ENCODE measurements around the gene ACD. TPM values are rescaled to one million over a fixed set of nuclear protein-coding genes. Genes with fewer than 3 reads are reported as not detected.
"Not testable (repeated sequence)": the region's sequence is repeated elsewhere in the genome, so short reads cannot be mapped to it uniquely, and the experiment has no call there.

Gene ACD
- total and polyA plus RNA-seq, 12 donors: 6.9 to 15.0 (median 8.6) TPM

DNA sequence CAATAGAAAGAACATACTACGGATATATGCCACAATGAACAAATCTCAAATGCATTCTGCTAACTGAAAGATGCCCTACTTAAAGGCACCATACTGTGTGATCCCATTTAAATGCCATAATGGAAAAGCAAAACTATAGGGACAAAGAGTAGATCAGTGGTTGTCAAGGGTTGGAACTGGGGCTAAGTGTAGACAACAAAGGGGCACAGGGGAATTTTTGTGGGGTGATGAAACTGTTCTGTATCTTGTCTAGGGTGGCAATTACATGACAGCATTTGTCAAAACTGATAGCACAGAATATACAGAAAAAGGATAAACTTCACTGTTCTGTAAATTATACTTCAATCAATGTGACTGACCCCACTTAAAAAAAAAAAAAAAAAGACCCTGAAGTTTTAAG, 41.4 kb upstream of the ACD start:
- Histone ChIP-seq H3K27me3 (no peaks in the 10 kb centered on the region), H3K4me3 (no peak overlapping the region), H3K27ac (no peak overlapping the region), H3K4me1 (peaks cover 0 to 20% (median 11%) of the 10 kb centered on the region in 9 donors), H3K9me3 (peaks cover 0 to 11% (median 0%) of the 10 kb centered on the region in 11 donors), H3K36me3 (peaks cover 0 to 29% (median 0%) of the 10 kb centered on the region in 9 donors)
- ATAC-seq (no peak), DNase-seq (no peak)
- 94 to 96% methylated on average over 1 of the region's 1 CpG for WGBS, 2 donors
- intact Hi-C loops (cut with DNase I): no loop called here
- TF ChIP-seq, protein P1, sequence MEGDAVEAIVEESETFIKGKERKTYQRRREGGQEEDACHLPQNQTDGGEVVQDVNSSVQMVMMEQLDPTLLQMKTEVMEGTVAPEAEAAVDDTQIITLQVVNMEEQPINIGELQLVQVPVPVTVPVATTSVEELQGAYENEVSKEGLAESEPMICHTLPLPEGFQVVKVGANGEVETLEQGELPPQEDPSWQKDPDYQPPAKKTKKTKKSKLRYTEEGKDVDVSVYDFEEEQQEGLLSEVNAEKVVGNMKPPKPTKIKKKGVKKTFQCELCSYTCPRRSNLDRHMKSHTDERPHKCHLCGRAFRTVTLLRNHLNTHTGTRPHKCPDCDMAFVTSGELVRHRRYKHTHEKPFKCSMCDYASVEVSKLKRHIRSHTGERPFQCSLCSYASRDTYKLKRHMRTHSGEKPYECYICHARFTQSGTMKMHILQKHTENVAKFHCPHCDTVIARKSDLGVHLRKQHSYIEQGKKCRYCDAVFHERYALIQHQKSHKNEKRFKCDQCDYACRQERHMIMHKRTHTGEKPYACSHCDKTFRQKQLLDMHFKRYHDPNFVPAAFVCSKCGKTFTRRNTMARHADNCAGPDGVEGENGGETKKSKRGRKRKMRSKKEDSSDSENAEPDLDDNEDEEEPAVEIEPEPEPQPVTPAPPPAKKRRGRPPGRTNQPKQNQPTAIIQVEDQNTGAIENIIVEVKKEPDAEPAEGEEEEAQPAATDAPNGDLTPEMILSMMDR (IDR thresholded peaks at IDR 0.05): no peak

DNA sequence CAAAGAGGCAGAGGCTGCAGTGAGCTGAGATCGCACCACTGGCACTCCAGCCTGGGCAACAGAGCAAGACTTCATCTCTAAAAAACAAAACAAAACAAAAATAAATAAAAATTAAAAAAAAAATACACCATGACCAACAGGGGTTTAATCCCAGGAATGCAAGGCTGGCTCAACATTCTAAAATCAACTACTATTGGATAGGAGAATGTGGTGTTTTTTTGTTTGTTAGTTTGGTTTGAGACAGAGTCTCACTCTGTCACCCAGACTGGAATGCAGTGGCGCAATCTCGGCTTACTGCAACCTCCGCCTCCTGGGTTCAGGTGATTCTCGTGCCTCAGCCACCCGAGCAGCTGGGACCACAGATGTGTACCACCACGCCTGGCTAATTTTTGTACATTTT, 39.2 kb upstream of the ACD start:
- WGBS, 2 donors: 99% methylated on average over 7 of the region's 7 CpGs
- Histone ChIP-seq H3K27ac (no peak overlapping the region), H3K27me3 (no peaks in the 10 kb centered on the region), H3K36me3 (peaks cover 0 to 26% (median 0%) of the 10 kb centered on the region in 9 donors), H3K4me1 (peaks cover 0 to 14% (median 7%) of the 10 kb centered on the region in 9 donors), H3K9me3 (peaks cover 0 to 11% (median 0%) of the 10 kb centered on the region in 11 donors), H3K4me3 (no peak overlapping the region)
- ATAC-seq: no peak
- TF ChIP-seq, protein P1 (IDR thresholded peaks at IDR 0.05): no peak
- intact Hi-C loops (cut with DNase I): no loop called here
- no peak for DNase-seq

DNA sequence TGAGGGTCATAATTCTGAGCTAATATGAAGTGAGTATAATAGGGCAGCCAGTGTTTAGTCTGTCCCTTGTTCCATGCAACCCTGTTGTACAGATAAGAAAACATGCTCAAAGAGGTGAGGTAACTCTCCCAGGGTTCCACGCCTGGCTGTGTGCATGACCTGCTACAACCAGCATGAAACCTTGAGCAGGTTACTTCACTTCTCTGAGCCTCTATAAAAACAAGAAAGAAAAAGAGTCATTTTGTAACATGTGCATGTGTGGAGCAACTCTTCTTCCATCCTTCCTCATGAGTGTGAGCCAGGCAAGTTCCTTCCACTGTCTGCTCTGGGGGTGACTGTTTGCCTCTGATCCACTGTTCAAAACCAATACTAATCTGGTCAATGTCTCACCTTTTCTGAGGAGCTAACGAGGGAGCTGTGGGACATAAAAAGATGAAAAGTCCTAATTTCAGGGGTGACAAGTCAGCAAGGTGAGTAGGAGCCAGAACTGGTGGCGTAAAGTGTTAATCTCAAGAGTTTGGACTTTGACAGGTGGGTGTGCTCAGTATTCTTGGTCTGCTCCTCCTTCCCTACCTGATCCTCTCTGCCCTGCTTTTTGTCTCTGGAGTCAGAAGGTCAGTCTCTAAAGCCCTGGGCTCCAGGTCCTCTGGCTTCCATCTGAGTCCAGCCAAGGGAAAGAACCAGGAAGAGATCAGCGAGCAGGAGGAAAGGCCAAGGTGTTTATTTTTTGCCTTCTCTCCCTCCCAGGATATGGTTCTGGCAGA, 37.5 kb upstream of the ACD start:
- intact Hi-C loops (cut with DNase I): no loop called here
- TF ChIP-seq, protein P1 (IDR thresholded peaks at IDR 0.05): no peak
- Histone ChIP-seq H3K36me3 (peaks cover 0 to 26% (median 0%) of the 10 kb centered on the region in 9 donors), H3K27ac (no peak overlapping the region), H3K9me3 (peaks cover 0 to 11% (median 0%) of the 10 kb centered on the region in 11 donors), H3K4me1 (peaks cover 0 to 14% (median 0%) of the 10 kb centered on the region in 9 donors), H3K4me3 (no peak overlapping the region), H3K27me3 (no peaks in the 10 kb centered on the region)
- DNase-seq (no peak), ATAC-seq (peak in 1 of 8 donors; percentile 30)
- WGBS, 2 donors: 77 to 94% methylated on average over 4 of the region's 4 CpGs

DNA sequence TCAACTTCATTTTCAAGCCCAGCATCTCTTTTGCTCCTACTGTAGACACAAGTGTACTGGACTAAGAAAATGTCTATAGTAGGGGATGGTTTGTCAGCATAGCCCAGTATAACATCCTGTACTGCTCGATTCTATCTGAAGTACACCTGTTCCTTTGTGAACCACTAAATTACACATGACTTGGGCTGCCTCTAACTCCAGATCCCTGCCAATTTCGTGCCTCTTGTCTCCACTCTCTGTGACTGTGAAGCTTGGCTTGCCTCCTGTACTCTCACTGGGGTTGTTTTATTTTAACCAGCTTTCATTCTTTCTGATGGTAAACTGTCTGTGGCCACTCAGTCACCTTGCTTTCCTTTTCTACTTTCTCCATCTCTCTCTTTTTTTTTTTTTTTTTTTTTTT, 34.6 kb upstream of the ACD start:
- WGBS, 2 donors: 46 to 57% methylated on average over 2 of the region's 2 CpGs
- H3K4me3 ChIP-seq: no peak overlapping the region
- no peak for DNase-seq
- peaks cover 0 to 8% (median 0%) of the 10 kb centered on the region in 11 donors for H3K9me3 ChIP-seq
- H3K4me1 ChIP-seq: peaks cover 0 to 14% (median 0%) of the 10 kb centered on the region in 9 donors
- TF ChIP-seq, protein P1 (IDR thresholded peaks at IDR 0.05): no peak
- H3K27ac ChIP-seq: no peak overlapping the region
- H3K27me3 ChIP-seq: no peaks in the 10 kb centered on the region
- peaks cover 0 to 26% (median 0%) of the 10 kb centered on the region in 9 donors for H3K36me3 ChIP-seq
- intact Hi-C loops (cut with DNase I): no loop called here
- ATAC-seq: peak in 1 of 8 donors; percentile 77

DNA sequence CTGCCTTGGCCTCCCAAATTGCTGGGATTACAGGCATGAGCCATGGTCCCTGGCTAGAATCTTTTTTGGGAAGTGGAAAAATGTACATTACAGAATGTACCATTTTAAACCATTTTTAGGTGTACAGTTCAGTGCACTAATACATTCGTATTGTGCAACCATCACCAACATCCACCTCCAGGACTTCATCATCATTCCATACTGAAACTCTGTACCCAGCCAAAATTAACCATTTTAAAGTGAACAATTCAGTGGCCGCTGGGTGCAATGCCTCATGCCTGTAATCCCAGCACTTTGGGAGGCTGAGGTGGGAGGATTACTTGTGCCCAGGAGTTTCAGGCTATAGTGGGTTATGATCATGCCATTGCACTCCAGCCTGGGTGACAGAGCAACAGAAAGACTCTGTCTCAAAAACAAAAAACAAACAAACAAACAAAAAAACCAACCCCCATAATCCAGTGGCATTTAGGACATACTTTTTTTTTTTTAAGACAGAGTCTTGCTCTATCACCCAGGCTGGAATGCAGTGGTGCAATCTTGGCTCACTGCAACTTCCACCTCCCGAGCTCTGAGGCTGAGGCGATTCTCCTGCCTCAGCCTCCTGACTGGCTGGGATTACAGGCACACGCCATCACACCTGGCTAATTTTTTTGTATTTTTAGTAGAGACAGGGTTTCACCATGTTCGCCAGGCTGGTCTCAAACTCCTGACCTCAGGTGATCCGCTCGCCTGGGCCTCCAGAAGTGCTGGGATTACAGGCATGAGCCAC, 33.6 kb upstream of the ACD start:
- peaks cover 0 to 14% (median 0%) of the 10 kb centered on the region in 9 donors for H3K4me1 ChIP-seq
- intact Hi-C loops (cut with DNase I); H3K27me3 ChIP-seq; H3K27ac ChIP-seq; H3K9me3 ChIP-seq; ATAC-seq; H3K4me3 ChIP-seq; DNase-seq: not testable (repeated sequence)
- H3K36me3 ChIP-seq: peaks cover 0 to 16% (median 0%) of the 10 kb centered on the region in 9 donors
- WGBS, 2 donors: 91 to 95% methylated on average over 8 of the region's 8 CpGs
